ENCODE measurements around the gene OR10G7.
"Not testable (repeated sequence)": the region's sequence is repeated elsewhere in the genome, so short reads cannot be mapped to it uniquely, and the experiment has no call there.

OR10G7 gene

DNA sequence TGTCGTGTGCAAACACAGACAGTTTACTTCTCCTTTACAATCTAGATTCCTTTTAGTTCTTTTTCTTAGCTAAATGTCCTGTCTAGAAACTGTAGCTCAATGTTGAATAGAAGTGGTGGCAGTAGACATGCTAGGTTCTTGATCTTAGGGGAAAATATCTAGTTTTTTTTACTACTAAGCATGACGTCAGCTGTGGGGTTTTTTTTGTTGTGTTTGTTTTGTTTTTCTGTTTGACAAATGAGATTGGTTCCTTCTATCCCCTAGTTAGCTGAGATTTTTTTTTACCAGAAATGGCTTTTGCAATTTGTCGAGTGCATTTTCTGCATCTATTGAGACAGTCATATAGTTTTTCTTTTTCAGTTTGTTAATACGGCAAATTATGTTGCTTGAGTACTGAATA lies 2.3 kb upstream of the OR10G7 start:
- DNase-seq (ENCODE audit: low read depth in 3 of 3, low spot score in 1 of 3): no peak

DNA sequence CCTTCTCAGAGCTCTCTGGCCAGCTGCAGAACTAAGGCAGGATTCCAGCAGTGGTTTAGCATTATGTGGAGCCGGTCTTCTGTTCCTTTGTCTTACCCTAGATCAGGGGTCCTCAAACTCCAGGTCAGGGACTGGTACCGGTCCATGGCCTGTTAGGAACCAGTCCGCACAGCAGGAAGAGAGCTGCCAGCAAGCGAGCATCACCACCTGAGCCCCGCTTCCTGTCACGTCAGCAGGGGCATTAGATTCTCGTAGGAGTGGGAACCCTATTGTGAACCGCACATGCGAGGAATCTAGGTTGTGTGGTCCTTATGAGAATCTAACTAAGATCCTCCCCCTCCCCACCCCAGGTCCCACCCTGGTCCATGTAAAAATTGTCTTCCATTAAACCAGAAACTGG lies 1.6 kb downstream of the OR10G7 start:
- DNase-seq (ENCODE audit: low read depth in 3 of 3, low spot score in 1 of 3): no peak

DNA sequence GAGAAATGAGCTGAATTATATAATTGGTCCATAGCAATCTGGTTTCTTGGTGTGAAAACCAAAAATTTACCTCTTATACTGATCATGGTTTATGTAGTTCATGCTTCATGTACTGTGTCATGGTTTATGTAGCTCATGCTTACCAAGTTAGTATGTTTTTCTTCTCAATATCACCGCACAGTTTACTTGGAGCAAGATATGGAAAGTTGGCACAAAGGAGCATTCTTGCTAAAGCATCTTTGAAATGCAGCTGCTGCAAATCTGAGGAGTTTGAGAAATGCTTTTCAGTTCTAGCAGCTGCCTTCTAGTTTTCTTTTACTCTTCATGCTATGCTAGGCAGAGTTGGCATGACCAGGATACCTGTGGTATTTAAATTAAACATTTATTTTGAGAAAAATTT lies 4.5 kb downstream of the OR10G7 start:
- no peak for DNase-seq (ENCODE audit: low read depth in 3 of 3, low spot score in 1 of 3)

DNA sequence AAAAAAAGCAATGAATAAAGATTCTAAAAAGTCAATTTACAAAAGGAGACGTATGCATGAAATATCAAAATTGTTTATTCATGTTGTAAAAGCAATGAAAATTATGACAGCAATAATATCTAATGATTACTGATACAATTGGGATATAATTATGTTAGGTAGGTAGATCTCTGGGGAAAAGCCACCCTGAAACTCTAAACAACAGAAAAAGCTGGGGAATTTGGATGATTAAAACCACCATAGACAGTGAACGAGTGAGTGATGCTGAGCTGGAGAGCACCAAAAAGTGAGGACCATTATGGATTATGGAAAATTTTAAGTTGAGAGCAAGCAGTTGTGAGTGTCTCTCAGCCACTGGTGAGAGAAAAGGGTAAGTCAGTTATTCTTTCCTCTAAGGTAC lies 14.6 kb downstream of the OR10G7 start, which contains the start of gene OR10G8:
Gene OR10G8, plus strand, starts transcription at position 301 of the 400 bp plus-strand sequence. CDS start 2,825 bp downstream, outside the sequence.
- no peak for DNase-seq (ENCODE audit: low read depth in 3 of 3, low spot score in 1 of 3)

- DNase-seq (ENCODE audit: low read depth in 3 of 3, low spot score in 1 of 3): not testable (repeated sequence)
Observed at GRCh38 chr11:124015837-124016236, 25.3 kb downstream of the OR10G7 start.

DNA sequence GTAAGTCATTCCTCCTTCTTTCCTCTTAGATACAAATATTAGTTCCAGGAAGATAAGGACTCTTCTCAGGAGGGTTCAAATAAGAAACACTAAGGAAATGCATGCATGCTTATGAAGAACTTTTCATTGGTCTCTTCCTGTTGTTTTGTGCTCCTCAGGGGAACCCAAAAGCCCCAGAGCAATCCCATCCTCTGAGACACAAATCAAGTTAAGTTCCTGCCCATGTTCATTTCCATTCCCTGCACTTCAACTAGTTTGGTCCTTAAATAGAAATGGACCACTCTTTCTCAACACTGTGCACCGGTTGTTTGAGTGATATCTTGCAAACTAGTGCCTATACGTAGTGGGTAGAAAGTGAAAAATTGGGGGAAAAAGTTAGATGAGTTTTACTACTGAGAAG lies 28.4 kb downstream of the OR10G7 start, which contains the start of gene OR10G4:
Gene OR10G4, plus strand, starts transcription at position 301 of the 400 bp plus-strand sequence. CDS start 2,578 bp downstream, outside the sequence.
- DNase-seq (ENCODE audit: low read depth in 3 of 3, low spot score in 1 of 3): no peak

- no peak for DNase-seq (ENCODE audit: low read depth in 3 of 3, low spot score in 1 of 3)
Observed at GRCh38 chr11:123995119-123995518, 46.0 kb downstream of the OR10G7 start, which contains the start of gene OR10G6. Gene OR10G6 (minus strand): TSS chr11:123995161. CDS start chr11:123995161, 0 bp downstream.

All from stimulated activated CD4-positive, alpha-beta T cell treated with anti-CD3 and anti-CD28 coated beads, TNF-alpha, amount 100 ng/mL, for 1 hour (primary cell).